Kidney epithelial cell (primary cell): ENCODE data around the gene B3GAT3. TPM values are rescaled to one million over a fixed set of nuclear protein-coding genes. Genes with fewer than 3 reads are reported as not detected.
A peak's percentile ranks its signal among the peaks of the same experiment; 100 is the strongest.

Experiments
- DNase-seq: peaks from one replicate; pipeline ENCODE4 v3.0.0-alpha.2; 2010; ENCODE audit warnings: low read depth
- H3K27me3 ChIP-seq: 2 replicates; pipeline ENCODE4 v1.6.0; 2011; ENCODE audit warnings: low read length; ENCODE audit not compliant: control insufficient read depth, insufficient read depth
- H3K36me3 ChIP-seq: 2 replicates; pipeline ENCODE4 v1.5.1; 2011; ENCODE audit warnings: low read length; ENCODE audit not compliant: control insufficient read depth, insufficient read depth
- H3K4me3 ChIP-seq: 2 replicates; pipeline ENCODE4 v1.5.1; 2011; ENCODE audit warnings: low read depth, mild to moderate bottlenecking, control low read depth, low read length
- total RNA-seq: library from RNA; depleted of rRNA; stranded (reverse); fragments of >200 nt; gene quantifications from 2 replicates; pipeline ENCODE4 v1.2.3, GENCODE V29; 2015
- TF ChIP-seq, protein P1 (sequence below): IDR thresholded peaks from 2 replicates; pipeline ENCODE4 v1.5.1; 2011; ENCODE audit warnings: mild to moderate bottlenecking, moderate library complexity, low read length, control low read depth, inconsistent platforms; ENCODE audit not compliant: insufficient read depth, poor library complexity, severe bottlenecking

B3GAT3 gene
- total RNA-seq, 1 donor from 2014 or later = 68.7 TPM

DNA sequence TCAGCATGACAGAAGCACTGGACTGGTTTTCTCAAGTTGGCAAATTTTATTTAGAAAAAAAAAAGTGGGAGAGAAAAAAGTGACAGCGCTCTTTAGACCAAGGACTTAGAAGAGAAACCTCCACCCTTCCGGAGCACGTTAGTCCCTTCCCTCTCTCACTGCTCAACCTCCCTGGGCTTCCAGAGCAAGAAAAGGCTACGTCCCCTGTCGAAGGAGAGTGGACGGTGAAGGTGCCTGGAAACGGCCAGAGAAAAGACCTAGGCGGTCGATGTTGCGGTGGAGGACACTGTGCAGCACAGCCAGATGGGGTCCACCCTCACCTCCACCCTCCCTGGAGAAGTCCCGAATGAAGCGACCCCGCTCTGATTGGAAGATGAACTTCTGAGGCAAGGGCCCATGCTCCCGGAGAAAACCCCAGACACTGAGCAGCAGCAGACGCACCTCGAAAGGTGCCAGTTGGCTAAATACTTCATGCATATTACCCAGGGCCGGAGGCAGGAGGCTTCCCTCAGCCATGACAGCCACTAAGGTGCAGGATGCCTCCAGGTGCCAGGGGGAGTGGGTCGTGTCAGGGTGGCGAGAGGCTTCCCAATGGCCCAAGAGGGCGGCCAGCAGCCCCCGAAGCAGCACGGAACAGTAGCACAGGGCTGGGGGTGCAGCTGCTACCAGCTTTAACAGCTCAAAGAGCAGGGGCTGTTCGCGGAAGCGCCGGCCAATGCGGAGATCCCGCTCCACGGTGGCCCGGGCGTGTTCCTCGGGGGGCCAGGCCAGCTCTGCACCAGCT lies 25.2 kb upstream of the B3GAT3 start:
- H3K4me3 ChIP-seq = no peak overlapping the region
- H3K36me3 ChIP-seq = peaks cover 1% of the 10 kb centered on the region
- TF ChIP-seq, protein P1, sequence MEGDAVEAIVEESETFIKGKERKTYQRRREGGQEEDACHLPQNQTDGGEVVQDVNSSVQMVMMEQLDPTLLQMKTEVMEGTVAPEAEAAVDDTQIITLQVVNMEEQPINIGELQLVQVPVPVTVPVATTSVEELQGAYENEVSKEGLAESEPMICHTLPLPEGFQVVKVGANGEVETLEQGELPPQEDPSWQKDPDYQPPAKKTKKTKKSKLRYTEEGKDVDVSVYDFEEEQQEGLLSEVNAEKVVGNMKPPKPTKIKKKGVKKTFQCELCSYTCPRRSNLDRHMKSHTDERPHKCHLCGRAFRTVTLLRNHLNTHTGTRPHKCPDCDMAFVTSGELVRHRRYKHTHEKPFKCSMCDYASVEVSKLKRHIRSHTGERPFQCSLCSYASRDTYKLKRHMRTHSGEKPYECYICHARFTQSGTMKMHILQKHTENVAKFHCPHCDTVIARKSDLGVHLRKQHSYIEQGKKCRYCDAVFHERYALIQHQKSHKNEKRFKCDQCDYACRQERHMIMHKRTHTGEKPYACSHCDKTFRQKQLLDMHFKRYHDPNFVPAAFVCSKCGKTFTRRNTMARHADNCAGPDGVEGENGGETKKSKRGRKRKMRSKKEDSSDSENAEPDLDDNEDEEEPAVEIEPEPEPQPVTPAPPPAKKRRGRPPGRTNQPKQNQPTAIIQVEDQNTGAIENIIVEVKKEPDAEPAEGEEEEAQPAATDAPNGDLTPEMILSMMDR = no peak
- DNase-seq = no peak
- no peaks in the 10 kb centered on the region for H3K27me3 ChIP-seq

DNA sequence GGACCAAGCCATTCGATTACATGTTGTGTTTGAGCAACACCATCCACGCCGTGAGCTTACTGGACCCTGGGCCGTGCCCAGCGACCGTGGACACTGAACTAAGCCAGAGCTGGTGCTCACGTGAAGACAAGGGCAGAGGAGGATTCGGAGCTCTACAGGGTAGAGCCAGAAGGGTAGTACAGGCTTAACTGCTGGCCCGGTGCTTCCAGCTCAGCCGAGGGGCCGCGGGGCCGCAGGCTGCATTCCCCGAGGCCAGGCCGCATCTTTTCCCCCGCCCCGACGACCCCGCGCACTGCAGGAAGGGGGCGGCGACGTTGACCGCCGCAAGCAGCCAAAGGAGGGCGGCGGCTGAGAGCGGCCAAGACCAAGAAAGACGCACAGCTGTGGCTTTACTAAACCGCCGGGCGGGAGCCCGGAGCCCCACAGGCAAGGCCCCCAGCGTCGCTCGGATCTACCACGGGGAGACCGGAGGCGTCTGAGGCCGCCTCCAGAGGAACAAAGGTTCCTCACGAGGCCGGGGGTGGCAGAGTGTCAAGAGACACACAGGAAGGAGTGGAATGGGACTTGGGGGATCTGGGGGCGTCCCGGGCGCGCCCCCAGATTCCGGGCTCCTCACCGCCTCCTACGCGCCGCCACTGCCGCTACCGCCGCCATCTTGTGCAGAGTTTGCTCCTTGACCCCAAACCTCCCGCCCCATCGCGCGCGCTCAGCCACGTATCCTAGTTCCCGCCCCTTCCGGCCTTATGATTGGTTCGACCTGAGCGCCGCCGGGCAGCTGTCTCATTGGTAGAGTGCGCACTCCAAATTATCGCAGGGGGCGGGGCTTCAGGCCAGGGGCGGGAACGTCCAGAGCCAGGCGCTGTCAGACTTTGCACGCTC lies 24.4 kb upstream of the B3GAT3 start, which contains the start of gene GANAB:
GANAB (minus strand) TSS at position 668 of the 879 bp plus-strand sequence; CDS start at position 654, 14 bp downstream.
- peaks cover 1% of the 10 kb centered on the region for H3K36me3 ChIP-seq
- H3K4me3 ChIP-seq = peak within 1 kb of the TSS; percentile 61
- no peaks in the 10 kb centered on the region for H3K27me3 ChIP-seq
- DNase-seq = peak; percentile 87
- TF ChIP-seq, protein P1 = no peak

DNA sequence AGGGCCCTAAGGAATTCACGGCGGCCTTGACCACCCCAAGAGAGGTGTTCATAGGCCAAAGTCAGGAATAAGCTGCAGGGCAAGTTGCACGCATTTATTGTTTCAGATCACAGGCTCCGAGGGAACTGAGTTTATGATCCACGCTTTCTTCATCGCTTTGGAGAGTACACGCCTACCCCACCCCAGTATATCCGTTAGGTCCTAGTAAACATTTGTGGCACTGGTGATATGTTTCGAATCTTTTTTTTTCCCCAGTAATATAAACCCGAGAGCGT lies 23.8 kb upstream of the B3GAT3 start:
- no peaks in the 10 kb centered on the region for H3K27me3 ChIP-seq
- peaks cover 1% of the 10 kb centered on the region for H3K36me3 ChIP-seq
- peak overlapping the region; percentile 61 for H3K4me3 ChIP-seq
- no peak for DNase-seq
- TF ChIP-seq, protein P1 = no peak

DNA sequence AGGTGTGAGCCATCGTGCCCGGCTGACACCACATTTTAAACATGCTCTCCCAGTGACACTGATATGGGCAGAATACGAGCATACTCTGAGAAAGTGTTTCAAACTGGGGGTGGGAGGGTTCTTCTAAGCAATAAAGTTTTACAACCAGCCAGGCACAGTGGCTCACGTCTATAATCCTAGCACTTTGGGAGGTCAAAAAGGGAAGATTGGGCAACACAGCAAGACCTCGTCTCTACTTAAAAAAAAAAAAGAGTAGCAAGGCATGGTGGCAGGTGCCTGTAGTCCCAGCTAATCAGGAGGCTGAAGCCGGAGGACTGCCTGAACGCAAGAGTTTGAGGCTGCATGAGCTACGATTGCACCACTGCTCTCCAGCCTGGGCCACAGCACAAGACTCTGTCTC lies 22.4 kb upstream of the B3GAT3 start:
- DNase-seq = no peak
- Histone ChIP-seq H3K27me3 (no peaks in the 10 kb centered on the region), H3K36me3 (peaks cover 3% of the 10 kb centered on the region), H3K4me3 (no peak overlapping the region)
- TF ChIP-seq, protein P1 = no peak

DNA sequence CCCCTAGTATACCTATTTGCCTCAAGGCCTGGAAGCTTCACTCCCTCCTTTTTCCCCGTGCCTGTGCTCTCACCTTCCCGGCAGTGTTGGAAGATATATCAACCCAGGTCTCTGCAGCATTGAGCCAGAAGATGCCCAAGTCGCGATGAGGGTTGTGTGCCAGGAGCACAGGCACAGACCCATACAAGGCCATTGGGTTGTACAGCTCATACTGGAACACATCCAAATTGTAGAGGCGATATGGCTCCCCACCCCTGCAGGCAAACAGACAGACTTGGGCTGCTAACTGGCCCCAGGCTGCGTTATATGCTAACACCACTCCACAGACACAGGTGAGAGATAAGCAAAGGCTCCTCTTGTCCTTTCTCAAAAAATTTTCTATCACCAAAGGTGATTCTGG lies 10.7 kb upstream of the B3GAT3 start:
- TF ChIP-seq, protein P1 = no peak
- Histone ChIP-seq H3K4me3 (no peak overlapping the region), H3K27me3 (no peaks in the 10 kb centered on the region), H3K36me3 (peaks cover 8% of the 10 kb centered on the region)
- DNase-seq = no peak
